Right lobe of liver (tissue), 4 donors: ENCODE results near the gene CIITA.

Experiments used
- POLR2A ChIP-seq: fragments of 450-650 bp; IDR thresholded peaks from one replicate; pipeline ENCODE4 v1.6.1; 2017; ENCODE audit warnings: antibody characterized with exemption, mild to moderate bottlenecking
- TF ChIP-seq, protein P1 (sequence below), 4 donors: fragments of 200-600 bp in 3 of 4; fragments of 450-650 bp in 1 of 4; IDR thresholded peaks; one replicate each; pipeline versions ENCODE4 v1.5.1 to v1.8.0; 2016 to 2022; ENCODE audit warnings: antibody characterized with exemption in 4 of 4, mild to moderate bottlenecking in 2 of 4
- donor health status: DM: no; HTN: no; CAD: no.
- donor health status: DM: no; HTN: no; CAD: no.
- donor health status: DM: no; HTN: yes; CAD: no.

GRCh38 chr16:10906482-10906881 lies 29.5 kb downstream of the CIITA start:
- TF ChIP-seq, protein P1, sequence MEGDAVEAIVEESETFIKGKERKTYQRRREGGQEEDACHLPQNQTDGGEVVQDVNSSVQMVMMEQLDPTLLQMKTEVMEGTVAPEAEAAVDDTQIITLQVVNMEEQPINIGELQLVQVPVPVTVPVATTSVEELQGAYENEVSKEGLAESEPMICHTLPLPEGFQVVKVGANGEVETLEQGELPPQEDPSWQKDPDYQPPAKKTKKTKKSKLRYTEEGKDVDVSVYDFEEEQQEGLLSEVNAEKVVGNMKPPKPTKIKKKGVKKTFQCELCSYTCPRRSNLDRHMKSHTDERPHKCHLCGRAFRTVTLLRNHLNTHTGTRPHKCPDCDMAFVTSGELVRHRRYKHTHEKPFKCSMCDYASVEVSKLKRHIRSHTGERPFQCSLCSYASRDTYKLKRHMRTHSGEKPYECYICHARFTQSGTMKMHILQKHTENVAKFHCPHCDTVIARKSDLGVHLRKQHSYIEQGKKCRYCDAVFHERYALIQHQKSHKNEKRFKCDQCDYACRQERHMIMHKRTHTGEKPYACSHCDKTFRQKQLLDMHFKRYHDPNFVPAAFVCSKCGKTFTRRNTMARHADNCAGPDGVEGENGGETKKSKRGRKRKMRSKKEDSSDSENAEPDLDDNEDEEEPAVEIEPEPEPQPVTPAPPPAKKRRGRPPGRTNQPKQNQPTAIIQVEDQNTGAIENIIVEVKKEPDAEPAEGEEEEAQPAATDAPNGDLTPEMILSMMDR (IDR thresholded peaks at IDR 0.05), result no peak
- no peak for TF ChIP-seq POLR2A
